GM13976 (cell line): ENCODE results near the gene GRID1.

ENCODE experiments used
- DNase-seq: peaks from one replicate; pipeline ENCODE4 v3.0.0; 2012; ENCODE audit warnings: low spot score
- in situ Hi-C: fragments of 300-500 bp; cut with MboI; formaldehyde crosslinking; loops from one replicate; pipeline ENCODE4 v1.12.0; 2022; ENCODE audit warnings: low sequenced_read_pairs, mixed read lengths, inconsistent platforms; ENCODE audit not compliant: unreplicated experiment
- TF ChIP-seq, protein P1 (sequence below): IDR thresholded peaks from 2 replicates; pipeline ENCODE4 v1.5.1; 2012; ENCODE audit warnings: borderline replicate concordance, mild to moderate bottlenecking; ENCODE audit not compliant: insufficient read depth; ENCODE audit errors: extremely low read depth, missing control alignments, control extremely low read depth

GRID1 gene

DNA sequence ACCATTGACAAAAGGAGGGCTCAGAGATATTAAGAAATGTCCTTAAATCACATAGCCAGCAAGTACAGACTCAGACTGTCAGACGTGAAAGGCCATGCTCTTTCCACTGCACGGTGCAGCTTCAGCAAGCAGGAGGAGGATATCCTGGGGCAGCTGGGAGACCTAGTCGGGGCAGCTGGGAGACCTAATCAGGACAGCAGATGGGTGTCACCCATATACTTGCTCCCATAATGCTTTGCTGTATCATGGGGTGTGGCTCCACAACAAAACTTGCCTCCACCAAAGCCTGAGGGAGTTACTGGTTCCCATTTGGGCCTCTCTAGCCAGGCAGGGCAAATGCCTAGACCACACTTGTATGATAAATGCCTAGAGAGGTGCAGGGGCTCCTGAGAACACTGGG, 55.4 kb downstream of the GRID1 start:
- TF ChIP-seq, protein P1, sequence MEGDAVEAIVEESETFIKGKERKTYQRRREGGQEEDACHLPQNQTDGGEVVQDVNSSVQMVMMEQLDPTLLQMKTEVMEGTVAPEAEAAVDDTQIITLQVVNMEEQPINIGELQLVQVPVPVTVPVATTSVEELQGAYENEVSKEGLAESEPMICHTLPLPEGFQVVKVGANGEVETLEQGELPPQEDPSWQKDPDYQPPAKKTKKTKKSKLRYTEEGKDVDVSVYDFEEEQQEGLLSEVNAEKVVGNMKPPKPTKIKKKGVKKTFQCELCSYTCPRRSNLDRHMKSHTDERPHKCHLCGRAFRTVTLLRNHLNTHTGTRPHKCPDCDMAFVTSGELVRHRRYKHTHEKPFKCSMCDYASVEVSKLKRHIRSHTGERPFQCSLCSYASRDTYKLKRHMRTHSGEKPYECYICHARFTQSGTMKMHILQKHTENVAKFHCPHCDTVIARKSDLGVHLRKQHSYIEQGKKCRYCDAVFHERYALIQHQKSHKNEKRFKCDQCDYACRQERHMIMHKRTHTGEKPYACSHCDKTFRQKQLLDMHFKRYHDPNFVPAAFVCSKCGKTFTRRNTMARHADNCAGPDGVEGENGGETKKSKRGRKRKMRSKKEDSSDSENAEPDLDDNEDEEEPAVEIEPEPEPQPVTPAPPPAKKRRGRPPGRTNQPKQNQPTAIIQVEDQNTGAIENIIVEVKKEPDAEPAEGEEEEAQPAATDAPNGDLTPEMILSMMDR: no peak

DNA sequence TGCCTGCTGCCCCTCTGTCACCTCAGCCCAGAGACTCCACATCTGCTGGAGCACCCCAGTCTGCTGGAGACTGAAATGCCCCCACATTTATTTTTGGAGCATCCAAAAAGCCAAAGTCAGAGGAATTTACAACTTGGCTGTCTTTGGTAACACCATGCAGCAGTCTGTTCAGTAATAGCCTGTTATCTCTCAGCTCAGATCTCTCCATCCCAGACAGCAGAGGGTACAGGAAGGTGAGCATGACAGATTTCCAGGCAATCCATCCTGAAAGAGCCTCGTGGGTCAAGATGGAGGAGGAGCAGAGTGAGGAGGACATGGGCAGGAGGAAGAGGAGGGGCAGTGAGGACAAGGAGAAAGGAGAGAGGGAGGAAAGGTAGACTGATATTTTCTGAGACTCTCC, 55.9 kb downstream of the GRID1 start:
- TF ChIP-seq, protein P1: no peak
- DNase-seq: no peak
- in situ Hi-C loops: no loop called here

More for the DNA sequence above, 55.4 kb downstream of the GRID1 start:
- DNase-seq: no peak
- in situ Hi-C loops: no loop called here

DNA sequence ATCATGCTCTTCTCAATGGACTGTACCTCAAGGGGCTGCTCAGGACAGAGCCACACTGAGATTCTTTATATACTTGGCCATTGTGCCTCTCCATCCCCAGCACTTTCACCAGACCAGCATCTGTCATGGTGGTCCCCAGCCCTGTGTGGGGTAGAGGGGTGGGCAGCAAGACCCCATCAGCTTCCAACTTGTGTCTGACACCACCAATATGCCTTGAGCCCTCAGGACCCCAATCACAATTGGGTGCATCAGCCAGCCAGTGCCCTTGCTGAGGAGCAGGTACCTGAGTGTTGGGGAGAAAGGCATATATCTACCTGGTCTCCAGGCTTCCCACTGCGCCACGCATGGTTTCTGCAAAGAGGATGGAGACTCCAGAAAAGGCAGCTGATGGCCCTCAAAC, 56.3 kb downstream of the GRID1 start:
- in situ Hi-C loops: no loop called here
- no peak for DNase-seq
- TF ChIP-seq, protein P1: no peak

DNA sequence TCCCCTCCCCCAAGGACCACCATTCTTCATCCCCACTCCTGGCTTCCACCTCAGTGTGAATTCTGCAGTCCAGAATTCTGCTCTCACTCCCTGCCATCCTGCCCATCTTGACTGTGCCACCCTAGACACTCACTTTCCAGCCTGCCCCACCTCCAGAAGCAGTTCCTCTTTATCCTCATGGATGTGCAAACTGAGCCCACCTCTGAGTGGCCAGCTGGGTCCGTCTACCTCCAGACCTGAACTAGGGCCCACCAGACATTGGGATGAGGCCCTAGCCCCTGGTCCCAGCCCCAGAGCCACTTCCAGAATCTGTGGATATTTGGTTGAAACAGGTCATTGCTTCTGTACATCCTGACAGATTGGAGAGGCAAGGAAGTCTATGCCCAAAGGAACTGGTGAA, 58.5 kb downstream of the GRID1 start:
- TF ChIP-seq, protein P1: no peak
- in situ Hi-C loops: no loop called here
- DNase-seq: no peak

DNA sequence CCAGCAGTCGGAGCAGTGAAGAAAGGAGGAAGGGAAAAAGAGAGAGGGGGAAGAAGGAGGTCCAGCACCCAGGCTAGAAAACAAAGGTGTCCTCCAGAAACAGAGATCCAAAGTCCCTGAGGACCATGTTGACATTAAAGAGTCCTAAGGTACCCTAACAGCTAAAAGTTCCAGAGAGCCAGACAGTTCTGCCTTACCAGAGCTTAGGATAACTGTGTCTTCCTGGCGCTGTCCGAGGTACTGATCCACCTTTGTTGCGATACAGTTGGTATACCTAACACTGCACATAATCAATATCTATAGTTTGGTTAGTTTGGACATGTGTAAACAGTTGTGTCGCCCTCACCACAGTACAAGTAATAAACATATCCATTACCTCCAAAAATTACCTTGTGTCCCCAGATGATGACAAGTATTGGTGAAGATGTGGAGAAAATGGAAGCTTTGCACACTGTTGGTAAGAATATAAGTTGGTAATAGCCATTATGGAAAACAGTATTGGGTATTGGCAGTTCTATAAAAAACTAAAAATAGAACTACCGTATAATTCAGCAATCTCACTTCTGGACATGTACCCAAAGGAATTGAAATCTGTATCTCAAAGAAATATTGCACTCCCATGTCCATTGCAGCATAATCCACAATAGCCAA, 59.8 kb downstream of the GRID1 start:
- DNase-seq: no peak
- TF ChIP-seq, protein P1: no peak
- in situ Hi-C loops: no loop called here

DNA sequence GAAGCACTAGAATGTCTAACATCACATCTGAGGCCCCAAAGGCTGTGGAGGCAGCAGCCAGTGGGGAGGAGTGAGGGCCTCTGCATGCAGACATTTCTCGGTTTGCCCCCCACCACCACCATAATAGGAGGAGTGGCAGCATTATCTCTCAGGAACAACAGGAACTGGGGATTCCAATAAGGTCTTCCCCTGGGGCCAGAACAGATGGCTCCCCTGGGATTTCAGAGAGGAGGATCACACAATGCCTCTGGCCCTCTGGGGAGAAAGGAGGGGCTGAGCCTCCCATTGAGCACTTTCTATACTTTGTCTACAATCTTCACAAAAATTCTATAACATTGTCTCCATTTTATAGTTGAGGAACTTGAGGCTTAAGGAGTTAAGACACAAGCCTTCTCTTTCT, 61.1 kb downstream of the GRID1 start:
- TF ChIP-seq, protein P1: no peak
- in situ Hi-C loops: no loop called here
- no peak for DNase-seq
